HG03060 (cell line): Measurements from ENCODE around the gene DOCK3.
"Not testable (repeated sequence)": the region's sequence is repeated elsewhere in the genome, so short reads cannot be mapped to it uniquely, and the experiment has no call there.

ENCODE experiments used
- ATAC-seq: cut with Tn5 transposase; IDR thresholded peaks from one replicate; pipeline ENCODE4 v1.9.1; 2021; ENCODE audit warnings: low read depth, moderate number of reproducible peaks; ENCODE audit not compliant: unreplicated experiment

DOCK3 gene

DNA sequence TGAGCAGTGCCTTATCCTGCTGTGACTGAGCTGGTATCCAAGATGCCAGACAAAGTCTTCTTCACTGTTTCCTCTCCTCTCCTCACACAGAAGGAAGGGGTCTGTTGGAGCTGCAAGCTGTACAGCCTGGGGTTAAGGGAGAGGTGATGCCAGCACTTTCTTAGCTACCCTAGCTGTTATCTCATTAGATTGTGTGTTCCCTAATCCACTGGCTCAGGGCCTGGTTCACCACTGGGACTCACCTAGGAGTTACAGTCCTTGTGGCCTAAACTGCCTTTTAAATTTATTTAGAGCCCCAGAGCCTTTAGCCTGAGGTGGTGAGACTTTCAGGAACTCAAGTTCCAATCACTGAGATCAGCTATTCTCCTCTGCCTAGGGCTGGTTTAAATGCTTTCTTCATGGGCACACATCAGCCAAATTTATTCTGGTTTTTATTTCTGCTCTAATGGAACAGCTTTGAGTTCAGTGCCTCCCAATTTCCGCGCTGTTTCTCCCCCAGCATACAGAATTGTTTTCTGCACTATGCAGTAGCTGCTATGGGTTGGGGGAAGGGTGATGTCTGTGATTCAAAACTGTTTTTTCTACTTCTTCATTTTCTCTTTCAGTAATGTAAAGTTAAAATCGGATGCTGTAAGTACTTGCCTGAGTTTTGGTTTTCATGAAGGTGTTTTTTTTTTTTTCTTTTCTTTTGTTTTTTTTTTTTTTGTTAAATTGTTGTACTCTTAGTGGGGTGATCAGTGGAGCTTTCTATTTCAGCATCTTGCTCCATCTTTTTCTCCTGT is 198.8 kb downstream of the DOCK3 start:
- no peak for ATAC-seq

DNA sequence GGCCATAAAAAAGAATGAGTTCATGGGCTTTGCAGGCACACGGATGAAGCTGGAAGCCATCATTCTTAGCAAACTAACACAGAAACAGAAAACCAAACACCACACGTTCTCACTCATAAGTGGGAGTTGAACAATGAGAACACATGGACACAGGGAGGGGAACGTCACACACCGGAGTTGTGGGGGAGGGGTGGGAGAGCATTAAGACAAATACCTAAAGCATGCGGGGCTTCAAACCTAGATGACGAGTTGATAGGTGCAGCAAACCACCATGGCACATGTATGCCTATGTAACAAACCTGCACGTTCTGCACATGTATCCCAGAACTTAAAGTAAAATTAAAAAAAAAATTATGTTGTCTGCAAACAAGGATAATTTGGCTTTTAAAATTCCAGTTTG is 200.1 kb downstream of the DOCK3 start:
- ATAC-seq: not testable (repeated sequence)

DNA sequence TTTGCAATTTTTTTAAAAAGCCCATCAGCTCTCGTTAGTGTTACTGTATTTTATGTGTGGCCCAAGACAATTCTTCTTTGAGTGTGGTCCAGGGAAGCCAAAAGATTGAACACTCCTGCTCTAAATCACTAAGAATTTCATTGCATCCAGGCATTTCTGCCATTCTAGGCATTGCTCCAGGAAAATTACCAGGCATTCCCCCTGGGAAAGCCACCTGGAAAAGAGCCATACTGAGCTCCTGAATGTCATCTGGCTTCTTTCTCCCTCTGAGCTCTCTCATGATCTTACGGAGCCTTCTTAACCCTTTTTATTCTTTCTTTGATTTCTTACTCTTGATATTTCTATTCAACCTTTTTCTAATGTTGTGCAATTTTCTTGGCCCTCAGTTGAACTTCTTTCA is 202.2 kb downstream of the DOCK3 start:
- ATAC-seq: no peak

DNA sequence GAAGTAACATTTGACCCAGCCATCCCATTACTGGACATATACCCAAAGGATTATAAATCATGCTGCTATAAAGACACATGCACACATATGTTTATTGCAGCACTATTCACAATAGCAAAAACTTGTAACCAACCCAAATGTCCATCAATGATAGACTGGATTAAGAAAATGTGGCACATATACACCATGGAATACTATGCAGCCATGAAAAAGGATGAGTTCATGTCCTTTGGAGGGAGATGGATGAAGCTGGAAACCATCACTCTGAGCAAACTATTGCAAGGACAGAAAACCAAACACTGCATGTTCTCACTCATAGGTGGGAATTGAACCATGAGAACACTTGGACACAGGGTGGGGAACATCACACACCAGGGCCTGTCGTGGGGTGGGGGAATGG is 208.0 kb downstream of the DOCK3 start:
- not testable (repeated sequence) for ATAC-seq

DNA sequence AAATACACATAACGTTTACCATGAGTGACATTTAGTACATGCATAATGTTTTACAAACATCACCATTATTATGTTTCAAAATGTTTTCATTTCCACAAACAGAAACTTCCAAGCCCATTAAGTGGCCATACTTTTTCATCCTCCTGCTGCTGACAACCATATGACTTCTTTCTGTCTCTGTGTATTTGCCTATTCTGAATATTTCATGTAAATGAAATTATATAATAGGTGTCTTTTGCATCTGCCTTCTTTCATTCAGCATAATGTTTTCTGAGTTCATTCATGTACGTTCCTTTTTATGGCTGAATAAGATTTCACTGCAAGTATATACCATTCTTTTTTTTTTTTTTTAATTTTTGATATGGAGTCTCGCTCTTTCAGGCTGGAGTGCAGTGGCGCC is 209.0 kb downstream of the DOCK3 start:
- ATAC-seq: no peak

DNA sequence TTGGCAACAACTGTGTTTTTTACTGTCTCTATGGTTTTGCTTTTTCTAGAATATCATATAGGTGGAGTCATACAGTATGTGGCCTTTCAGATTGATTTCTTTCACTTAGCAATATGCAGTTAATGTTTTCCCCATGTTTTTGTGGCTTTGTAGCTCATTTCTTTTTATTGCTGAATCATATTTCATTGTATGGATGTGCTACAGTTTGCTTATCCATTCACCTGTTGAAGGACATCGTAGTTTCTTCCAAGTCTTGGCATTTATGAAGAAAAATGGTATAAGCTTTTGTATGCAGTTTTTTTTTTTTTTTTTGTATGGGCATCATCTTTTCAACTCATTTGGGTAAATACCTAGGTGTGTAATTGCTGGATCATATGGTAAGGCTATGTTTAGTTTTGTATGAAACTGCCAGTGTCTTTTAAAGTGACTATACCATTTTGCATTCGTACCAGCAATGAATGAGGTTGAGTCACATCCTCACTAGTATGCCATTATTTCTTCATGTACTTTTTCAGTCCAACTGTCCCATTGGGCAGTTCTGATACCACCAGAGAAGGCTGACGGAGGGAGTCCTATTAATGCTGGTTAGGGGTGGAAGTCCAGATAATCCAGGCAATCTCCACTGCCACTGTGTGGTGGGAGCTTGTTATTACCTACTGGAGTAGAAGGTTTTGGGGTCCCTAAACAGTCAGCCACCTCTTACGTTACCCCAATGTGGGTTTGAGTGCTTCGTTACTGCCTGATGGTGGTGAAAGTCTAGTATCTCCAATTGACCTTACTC is 210.5 kb downstream of the DOCK3 start:
- ATAC-seq: no peak

DNA sequence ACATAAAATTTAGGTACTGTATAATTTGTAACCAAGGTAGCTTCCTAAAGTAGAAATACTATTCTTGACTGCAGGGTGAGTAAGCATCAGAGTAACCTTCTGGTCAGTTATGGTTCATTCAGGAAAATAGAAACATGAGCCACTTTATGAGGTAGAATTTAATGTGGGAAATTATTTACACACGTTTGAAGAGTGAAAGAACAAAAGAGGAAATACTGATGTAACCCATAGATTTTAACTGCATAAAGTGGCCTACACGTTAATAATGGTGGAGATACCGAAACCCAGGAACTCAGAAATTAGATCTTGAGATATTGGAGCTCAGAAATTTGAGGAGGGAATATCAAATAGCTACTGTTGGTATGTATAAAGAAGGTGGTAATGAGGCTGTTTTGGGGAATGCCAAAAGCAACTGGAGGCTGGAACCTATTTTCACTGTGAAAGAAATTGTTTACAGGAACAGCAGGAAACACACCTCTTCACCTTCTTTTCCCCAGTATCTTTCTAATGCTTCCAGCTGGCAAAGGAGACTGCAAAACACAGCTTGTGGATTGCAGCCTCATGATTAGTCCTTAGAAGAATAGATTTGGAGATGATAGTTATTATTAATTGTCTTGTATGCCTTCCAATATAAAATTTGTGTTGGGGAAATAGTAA is 216.1 kb downstream of the DOCK3 start:
- no peak for ATAC-seq

DNA sequence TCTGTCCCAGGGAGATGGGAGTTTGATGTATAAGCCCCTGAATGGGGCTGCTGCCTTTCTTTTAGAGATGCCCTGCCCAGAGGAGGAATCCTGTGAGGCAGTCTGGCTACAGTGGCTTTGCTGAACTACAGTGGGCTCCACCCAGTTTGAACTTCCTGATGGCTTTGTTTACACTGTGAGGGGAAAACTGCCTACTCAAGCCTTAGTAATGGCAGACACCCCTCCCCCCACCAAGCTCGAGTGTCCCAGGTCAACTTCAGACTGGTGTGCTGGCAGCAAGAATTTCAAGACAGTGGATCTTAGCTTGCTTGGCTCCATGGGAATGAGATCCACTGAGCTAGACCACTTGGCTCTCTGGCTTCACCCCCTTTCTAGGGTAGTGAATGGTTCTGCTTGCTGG is 226.4 kb downstream of the DOCK3 start:
- not testable (repeated sequence) for ATAC-seq

DNA sequence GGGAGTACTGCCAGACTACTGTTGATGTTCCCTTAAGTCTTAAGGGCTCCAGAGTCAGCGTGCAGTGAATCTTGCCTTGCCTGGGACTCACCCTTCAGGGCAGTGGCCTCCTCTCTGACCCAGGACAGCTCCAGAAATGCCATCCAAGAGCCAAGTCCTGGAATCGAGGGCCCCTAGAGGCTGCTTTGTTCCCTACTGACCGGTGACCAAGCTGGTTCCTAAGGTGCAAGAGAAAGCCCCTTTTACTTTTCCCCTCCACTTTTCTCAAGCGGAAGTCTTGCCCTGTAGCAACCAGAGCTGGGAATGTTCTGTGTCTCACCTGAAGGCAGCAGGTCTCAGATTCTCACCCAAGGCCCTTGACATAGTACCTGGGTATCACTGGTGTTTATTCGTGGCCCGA is 238.0 kb downstream of the DOCK3 start:
- ATAC-seq: no peak

DNA sequence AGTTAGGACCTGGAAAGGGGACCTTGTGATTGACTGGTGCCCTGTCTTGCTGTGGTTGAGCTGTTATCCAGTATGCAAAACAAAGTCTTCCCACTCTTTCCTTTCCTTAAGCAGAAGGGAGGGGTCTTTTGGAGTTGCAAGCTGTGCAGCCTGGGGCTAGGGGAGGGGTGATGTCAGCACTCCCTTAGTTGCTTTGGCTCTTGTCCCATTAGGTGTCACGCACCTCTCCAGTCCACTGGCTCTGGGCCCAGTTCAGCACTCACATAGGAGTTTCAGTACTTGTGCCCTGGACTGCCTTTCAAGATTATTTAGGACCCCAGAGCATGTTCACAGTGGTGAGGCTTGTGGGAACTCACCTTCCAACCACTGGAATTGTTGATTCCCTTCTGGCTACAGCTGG is 238.5 kb downstream of the DOCK3 start:
- ATAC-seq: no peak

DNA sequence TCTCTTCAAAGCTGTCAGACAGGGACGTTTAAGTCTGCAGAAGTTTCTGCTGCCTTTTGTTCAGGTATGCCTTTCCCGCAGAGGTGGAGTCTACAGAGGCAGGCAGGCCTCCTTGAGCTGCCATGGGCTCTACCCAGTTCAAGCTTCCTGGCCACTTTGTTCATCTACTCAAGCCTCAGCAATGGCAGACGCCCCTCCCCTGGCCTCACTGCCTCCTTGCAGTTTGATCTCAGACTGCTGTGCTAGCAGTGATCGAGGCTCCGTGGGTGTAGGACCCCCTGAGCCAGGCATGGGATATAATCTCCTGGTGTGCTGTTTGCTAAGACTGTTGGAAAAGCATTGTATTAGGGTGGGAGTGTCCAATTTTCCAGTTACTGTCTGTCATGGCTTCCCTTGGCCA is 247.3 kb downstream of the DOCK3 start:
- not testable (repeated sequence) for ATAC-seq

DNA sequence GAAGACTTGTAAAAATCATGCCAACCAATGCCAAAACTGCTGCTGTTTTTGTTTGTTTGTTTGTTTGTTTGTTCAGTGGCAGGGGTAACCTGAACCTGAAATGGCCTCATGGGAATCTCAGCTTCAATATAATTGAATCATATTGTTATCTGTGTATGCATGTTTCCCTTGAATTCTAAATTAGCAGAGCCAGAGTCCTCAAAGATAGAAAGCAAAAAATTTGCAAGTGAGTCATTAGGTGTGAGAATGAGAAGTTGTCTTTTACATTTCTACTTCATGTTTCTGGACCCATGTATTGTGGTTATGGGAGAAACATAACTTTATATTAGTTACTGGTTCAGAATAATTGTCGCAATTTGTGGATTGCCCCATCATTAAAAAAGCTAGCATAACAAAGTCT is 249.2 kb downstream of the DOCK3 start:
- ATAC-seq: no peak

DNA sequence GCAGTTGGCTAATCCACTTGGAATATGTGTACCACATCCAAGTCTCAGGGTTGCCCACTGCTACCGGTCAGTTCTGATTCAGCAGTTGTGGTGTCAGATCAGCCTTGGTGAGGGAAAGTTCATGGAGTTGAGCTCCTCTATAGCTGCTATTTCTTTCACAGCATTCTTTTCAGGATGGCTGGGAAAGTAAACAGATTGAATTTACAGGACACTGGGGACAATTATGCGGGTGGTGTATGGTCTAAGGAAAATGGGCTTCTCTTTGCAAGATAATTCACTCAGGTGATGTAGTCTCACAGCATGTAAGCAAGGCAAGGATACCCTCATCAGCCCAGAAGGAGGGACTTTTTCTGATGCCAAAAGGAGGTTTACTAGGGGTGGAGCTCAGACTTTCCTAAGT is 249.9 kb downstream of the DOCK3 start:
- no peak for ATAC-seq

DNA sequence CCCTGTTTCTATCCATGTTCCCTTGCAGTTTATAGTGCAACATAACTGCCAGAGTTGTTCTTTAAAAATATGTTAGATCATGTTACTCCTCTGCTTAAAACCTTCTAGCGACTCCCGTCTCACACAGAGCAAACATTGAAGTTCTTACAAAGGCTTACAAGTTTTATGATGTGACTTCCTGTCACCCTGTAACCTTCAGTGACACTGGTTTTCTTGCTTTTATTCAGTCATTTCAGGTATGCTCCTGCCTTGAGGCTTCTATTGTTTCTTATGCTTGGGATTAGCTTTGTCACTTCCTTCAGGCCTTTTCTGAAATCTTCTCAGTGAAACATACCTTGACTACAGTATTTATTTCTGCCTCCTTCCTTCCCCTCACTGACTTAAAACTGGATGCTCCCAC is 252.1 kb downstream of the DOCK3 start:
- no peak for ATAC-seq

DNA sequence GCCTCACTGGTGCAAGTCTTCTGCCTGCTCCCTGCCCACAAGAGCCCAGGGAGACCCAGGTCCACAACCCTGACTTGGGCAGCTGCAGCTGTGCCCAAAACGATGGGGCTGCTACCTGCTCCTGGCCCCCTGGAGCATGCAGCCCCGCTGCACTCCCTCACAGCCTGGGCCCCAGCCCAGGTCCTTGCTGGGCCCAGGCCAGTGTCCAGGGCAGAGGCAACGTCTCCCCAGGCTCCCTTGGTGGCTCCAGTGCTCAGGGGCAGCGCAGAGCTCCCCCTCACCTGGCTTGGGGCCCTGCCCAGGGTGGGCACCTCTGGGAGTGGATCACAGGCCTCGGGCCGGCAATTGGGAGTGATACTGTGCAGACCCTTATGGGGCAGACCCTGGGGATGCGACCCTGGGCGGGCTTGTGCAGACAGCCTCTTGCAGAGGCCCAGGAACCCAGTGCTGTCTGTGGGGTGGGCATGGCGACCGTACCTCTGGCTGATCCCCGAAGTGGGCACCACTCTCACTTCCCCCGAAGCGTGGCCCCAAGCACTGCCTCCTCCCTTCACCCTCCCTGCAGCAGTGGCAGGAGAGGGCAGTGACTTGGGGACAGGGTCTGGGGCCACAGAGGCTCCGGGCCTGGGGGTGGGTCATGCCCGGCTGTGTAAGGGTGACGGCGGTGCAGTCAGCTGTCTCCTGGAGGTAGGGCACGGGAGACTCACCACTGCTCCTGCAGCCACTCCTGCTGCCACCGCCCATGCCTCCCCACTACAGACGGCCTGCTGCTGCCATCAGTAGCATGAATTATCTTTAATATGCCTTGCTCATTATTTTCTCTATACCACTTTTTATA is 255.9 kb downstream of the DOCK3 start:
- no peak for ATAC-seq

DNA sequence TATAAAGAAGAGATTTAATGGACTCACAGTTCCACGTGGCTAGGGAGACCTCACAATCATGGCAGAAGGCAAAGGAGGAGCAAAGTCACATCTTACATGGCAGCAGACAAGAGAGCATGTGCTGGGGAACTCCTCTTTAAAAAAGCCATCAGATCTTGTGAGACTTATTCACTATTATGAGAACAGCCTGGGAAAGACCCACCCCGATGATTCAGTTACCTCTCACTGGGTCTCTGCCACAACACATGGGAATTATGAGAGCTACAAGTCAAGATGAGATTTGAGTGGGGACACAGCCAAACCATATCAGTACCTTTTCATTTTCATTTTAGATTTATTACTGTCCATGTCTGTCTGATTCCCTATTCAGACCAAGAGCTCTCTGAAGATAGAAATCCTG is 258.2 kb downstream of the DOCK3 start:
- ATAC-seq: not testable (repeated sequence)

DNA sequence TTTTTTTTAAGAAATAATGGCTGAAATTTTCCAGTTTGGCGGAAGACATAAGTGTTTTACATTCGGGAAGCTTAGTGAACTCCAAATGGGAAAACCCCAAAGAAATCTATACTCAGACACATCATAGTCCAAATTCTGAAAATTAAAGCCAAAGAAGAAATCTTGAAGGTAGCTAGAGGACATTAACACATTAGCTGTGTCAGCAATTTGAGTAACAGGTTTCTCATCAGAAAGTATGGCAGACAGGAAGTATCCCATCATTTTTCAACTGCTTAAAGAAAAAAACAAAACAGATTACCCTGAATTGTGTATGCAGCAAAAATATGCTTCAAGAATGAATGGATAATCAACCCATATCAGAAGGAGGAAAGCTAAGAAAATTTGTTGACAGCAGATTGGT is 261.7 kb downstream of the DOCK3 start:
- no peak for ATAC-seq

DNA sequence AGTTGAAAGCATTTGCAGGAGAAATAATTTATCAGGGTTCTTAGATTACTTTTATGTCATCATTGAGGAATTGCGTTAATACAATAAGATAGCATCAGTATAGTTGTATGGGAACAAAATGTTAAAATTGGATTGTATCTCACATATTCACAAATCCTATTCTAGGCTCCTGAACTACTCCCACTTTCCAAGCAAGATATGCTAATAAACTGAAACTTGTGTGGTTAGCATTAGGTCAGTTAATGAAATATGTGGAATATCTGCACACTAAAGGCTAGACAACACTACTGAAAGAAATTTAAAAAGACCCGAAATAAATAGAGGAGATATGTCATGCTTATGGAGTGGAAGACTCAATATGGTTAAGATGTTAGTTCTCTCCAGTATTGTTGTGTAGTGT is 272.7 kb downstream of the DOCK3 start:
- no peak for ATAC-seq

DNA sequence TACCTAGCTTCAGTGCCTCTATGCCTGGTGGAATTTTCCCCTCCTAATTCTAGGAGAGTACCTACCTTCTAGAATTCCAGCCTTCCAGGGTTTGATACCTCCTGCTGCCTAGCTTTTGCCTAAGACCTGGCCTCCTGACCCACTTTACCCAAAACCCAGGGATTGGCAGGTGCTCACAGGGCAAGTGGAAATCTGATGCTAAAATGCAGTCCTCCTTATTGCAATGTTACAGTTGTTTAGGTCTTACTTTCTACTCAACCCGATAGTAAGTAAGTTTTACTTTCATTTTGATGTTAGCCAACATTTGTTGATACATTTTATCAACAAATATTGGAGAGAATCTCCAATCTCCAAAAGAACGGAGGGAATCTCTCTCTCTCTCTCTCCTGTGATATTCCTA is 275.9 kb downstream of the DOCK3 start:
- ATAC-seq: no peak

DNA sequence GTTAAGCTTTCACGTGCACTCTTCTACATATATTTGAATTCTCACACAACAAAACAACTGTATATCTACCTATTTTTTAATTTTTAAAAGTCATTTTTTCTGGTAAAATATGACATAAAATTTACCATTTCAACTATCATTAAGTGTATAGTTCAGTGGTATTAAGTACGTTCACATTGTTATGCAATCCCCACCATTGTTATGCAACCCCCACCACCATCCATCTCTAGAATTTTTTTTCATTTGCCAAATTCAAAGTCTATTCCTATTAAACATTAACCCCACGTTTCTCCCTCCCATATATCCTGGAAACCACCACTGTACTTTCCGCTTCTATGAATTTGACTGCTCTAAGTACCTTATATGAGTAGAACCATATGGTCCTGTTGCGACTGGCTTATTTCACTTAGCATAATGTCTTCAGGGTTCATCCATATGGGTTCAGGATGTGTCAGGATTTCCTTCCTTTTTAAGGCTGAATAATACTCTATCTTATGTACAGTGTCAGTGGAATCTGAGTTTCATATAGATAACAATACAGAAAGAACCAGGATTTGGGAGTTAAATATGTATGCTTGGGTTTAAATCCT is 279.2 kb downstream of the DOCK3 start:
- ATAC-seq: no peak
